Measurements from ENCODE around the gene TPGS2. TPM values are rescaled to one million over a fixed set of nuclear protein-coding genes. Genes with fewer than 3 reads are reported as not detected.
"Not testable (repeated sequence)": the region's sequence is repeated elsewhere in the genome, so short reads cannot be mapped to it uniquely, and the experiment has no call there.

TPGS2 gene
- polyA plus RNA-seq, 3 donors, result 25.1 to 54.1 (median 45.6) TPM

DNA sequence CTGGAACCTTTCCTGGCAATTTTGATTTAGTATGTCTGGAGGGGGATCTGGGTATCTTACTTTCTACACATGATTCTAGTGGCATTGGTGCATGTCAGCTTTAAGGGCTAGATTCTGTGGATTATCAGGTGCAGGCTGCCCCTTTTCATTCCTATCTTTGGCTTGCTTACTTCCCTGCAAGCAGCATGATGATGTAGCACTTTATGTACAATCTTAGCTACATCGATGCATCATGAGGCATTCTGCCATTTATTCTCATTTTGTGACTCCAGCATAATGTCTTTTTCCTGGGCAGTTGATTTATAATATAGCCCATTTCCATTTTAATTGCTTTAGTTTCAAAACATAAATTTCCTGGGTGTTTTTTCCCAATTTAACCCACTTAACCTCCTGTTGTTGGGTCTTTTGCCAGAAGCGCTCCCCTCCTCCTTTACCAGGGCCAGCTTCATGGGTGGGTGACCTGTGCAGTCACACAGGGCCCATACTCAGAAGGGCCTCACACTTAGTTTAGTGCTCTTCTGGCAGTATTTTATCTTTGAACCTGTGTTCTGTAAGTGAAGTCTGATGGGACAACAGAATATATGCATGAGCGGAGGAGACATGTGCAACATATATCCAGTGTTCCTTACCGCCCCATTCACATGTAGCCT is 36.0 kb downstream of the TPGS2 start:
- 97 to 100% (median 99%) methylated on average over 4 of the region's 4 CpGs for WGBS, 3 donors
- H3K27ac ChIP-seq (ENCODE audit: low read depth, low read length), result no peak overlapping the region

DNA sequence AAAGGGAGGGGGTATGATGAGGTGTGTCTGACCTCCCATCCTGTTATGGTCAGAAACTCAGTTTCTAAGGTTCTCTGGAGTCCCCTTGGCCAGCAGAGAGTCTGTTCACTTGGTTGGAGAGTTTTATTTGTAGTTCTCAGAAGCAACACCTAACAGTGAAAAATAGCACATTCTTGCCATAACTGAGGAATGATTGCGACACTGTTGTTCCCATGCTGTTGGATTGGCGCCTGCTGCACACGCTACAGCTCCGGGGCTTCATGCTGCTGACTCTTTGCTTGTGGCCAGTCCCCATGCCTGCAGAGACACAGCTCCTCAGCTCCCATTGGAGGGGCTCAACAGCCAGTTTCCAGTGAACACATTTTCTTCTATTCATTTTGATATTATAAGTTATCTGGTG is 42.1 kb downstream of the TPGS2 start:
- 51 to 62% (median 58%) methylated on average over 4 of the region's 4 CpGs for WGBS, 3 donors

DNA sequence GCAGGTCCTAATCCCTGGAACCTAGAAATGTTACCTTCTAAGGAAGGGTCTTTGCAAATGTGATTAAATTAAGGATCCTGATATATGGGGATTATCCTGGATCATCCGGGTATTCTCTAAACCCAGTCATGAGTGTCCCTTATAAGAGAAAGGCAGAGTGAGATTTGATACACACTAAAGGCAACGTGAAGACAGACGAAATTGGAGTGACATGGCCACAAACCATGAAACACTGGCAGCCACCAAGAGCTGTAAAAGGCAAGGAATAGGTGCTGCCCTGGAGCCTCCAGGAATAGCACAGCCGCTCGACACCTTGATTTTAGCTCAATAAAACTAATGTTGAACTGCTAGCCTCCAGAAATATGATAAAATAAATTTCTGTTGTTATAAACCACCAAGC is 45.0 kb downstream of the TPGS2 start:
- no peak overlapping the region for H3K27ac ChIP-seq (ENCODE audit: low read depth, low read length)
- 97 to 99% (median 98%) methylated on average over 5 of the region's 5 CpGs for WGBS, 3 donors

More for the DNA sequence above, 42.1 kb downstream of the TPGS2 start:
- H3K27ac ChIP-seq (ENCODE audit: low read depth, low read length), result no peak overlapping the region

DNA sequence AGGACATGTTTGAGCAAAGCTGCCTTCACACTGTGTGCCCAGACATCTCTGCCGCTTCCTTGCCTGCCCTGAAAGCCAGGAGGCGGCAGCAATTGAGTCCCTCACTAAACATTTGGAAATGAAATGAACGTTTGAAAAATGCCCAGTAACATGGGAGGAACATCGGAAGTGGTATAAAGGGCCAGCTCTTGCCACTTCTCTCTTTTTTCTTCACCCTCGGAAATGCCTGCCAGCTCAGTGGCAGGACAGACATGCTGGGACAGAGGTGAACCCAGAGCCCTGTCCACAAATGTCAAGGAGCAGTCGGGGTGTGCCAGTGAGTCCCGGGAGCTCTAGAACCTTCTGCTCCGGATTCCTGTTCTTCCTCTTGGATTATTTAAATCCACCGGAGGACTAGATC is 46.1 kb downstream of the TPGS2 start:
- WGBS, 3 donors, result 78 to 84% (median 81%) methylated on average over 9 of the region's 9 CpGs
- no peak overlapping the region for H3K27ac ChIP-seq (ENCODE audit: low read depth, low read length)

- H3K27ac ChIP-seq (ENCODE audit: low read depth, low read length), result no peak overlapping the region
- 83 to 88% (median 84%) methylated on average over 2 of the region's 2 CpGs for WGBS, 3 donors
Observed at GRCh38 chr18:36780748-36781147, 48.1 kb downstream of the TPGS2 start.

DNA sequence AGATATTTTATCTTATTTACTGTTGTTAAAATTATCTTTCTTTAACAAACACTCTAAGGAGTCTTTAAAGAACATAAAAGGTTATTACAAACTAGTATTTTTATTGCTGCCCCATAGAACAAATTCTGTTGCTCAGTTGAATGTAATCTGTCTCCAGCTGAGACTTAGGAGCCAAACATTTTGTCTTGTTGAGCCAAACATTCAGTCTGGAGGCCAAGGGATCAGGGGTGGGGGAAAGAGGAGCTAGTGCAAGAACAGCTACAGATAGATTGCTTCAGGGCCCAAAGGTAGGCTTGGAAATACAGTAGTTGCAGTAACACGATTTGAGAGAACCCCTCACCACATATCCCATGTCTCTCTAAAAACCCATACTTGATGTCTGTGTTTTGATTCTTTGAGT is 51.2 kb downstream of the TPGS2 start:
- WGBS, 3 donors, result 70 to 90% (median 89%) methylated on average over 1 of the region's 1 CpG
- no peak overlapping the region for H3K27ac ChIP-seq (ENCODE audit: low read depth, low read length)

GRCh38 chr18:36776650-36777049 is 52.2 kb downstream of the TPGS2 start:
- WGBS, 3 donors, result 94 to 98% (median 94%) methylated on average over 5 of the region's 5 CpGs
- no peak overlapping the region for H3K27ac ChIP-seq (ENCODE audit: low read depth, low read length)

GRCh38 chr18:36775396-36775795 is 53.4 kb downstream of the TPGS2 start:
- WGBS, 3 donors, result 89 to 91% (median 90%) methylated on average over 4 of the region's 4 CpGs
- no peak overlapping the region for H3K27ac ChIP-seq (ENCODE audit: low read depth, low read length)

- WGBS, 3 donors, result 54 to 74% (median 70%) methylated on average over 4 of the region's 4 CpGs
Observed at GRCh38 chr18:36772241-36772723, 56.5 kb downstream of the TPGS2 start.

GRCh38 chr18:36771245-36771644 is 57.6 kb downstream of the TPGS2 start:
- WGBS, 3 donors, result 79 to 89% (median 80%) methylated on average over 4 of the region's 4 CpGs

More at GRCh38 chr18:36772241-36772723, 56.5 kb downstream of the TPGS2 start:
- H3K27ac ChIP-seq (ENCODE audit: low read depth, low read length), result no peak overlapping the region

GRCh38 chr18:36770315-36770946 is 58.4 kb downstream of the TPGS2 start:
- H3K27ac ChIP-seq (ENCODE audit: low read depth, low read length), result no peak overlapping the region
- 66 to 91% (median 77%) methylated on average over 3 of the region's 3 CpGs for whole genome bisulfite sequencing, 3 donors

More at GRCh38 chr18:36771245-36771644, 57.6 kb downstream of the TPGS2 start:
- H3K27ac ChIP-seq (ENCODE audit: low read depth, low read length), result no peak overlapping the region

- no peak overlapping the region for H3K27ac ChIP-seq (ENCODE audit: low read depth, low read length)
- WGBS, 3 donors, result 74 to 83% (median 80%) methylated on average over 6 of the region's 6 CpGs
Observed at GRCh38 chr18:36769611-36770314, 59.0 kb downstream of the TPGS2 start.

GRCh38 chr18:36769172-36769571 is 59.6 kb downstream of the TPGS2 start:
- no peak overlapping the region for H3K27ac ChIP-seq (ENCODE audit: low read depth, low read length)
- WGBS, 3 donors, result 90 to 92% (median 92%) methylated on average over 10 of the region's 10 CpGs

- no peak overlapping the region for H3K27ac ChIP-seq (ENCODE audit: low read depth, low read length)
- 28 to 44% (median 44%) methylated on average over 3 of the region's 3 CpGs for WGBS, 3 donors
Observed at GRCh38 chr18:36766836-36767235, 62.0 kb downstream of the TPGS2 start.

DNA sequence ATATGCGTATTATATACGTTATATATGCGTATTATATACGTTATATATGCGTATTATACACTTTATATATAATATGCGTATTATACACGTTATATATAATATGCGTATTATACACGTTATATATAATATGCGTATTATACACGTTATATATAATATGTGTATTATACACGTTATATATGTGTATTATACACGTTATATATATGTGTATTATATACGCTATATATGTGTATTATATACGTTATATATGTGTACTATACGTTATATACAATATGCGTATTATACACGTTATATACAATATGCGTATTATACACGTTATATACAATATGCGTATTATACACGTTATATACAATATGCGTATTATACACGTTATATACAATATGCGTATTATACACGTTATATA is 65.8 kb downstream of the TPGS2 start:
- WGBS, 3 donors, result 93 to 96% (median 95%) methylated on average over 24 to 25 of the region's 26 CpGs
- not testable (repeated sequence) for H3K27ac ChIP-seq (ENCODE audit: low read depth, low read length)

DNA sequence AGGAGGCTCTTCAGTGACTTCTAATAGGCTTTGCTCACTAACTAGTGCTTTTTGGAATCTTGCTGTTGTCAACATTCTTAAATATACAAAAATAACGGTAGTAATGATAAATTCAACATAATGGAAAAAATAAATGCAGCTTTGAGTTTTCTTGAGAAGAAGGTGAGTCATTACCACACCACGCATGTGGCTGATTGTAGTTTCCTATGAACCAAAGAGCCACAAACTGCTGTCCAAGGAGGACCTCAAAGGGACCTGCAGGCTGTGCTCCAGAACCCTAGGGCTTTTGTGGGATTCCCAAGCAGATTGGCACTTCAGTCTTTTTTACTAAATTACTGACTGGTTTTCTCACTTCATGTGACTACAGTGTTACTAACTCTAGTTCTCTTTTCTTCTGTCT is 66.7 kb downstream of the TPGS2 start:
- no peak overlapping the region for H3K27ac ChIP-seq (ENCODE audit: low read depth, low read length)
- WGBS, 3 donors, result 79 to 93% (median 89%) methylated on average over 2 of the region's 2 CpGs

- WGBS, 3 donors, result 89 to 91% (median 89%) methylated on average over 12 of the region's 12 CpGs
- H3K27ac ChIP-seq (ENCODE audit: low read depth, low read length), result no peak overlapping the region
Observed at GRCh38 chr18:36761186-36761698, 67.6 kb downstream of the TPGS2 start.

DNA sequence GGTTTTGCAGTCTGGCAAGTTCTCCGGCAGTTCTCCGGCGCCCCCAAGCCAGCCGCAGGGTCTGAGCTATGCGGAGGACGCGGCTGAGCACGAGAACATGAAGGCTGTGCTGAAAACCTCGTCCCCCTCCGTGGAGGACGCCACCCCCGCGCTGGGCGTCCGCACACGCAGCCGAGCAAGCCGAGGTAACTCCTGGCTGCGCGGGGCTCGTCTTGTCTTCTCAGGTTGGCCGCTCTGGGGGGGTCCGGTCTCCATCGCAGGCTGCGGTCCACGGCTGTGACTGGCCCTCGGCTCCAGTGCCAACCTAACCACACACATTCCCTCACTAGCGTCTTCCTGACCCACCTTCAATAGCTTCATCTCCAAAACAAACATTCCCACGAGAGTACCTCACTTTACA is 68.2 kb downstream of the TPGS2 start:
- 93 to 96% (median 95%) methylated on average over 29 of the region's 29 CpGs for WGBS, 3 donors
- no peak overlapping the region for H3K27ac ChIP-seq (ENCODE audit: low read depth, low read length)

- WGBS, 3 donors, result 34 to 62% (median 57%) methylated on average over 6 of the region's 6 CpGs
- no peak overlapping the region for H3K27ac ChIP-seq (ENCODE audit: low read depth, low read length)
Observed at GRCh38 chr18:36759167-36759776, 69.5 kb downstream of the TPGS2 start.
